Activated CD4-positive, alpha-beta T cell treated with anti-CD3 and anti-CD28 coated beads for 4 hours (primary cell): ENCODE measurements around the gene ZNF92.
A peak's percentile ranks its signal among the peaks of the same experiment; 100 is the strongest.
"Not testable (repeated sequence)": the region's sequence is repeated elsewhere in the genome, so short reads cannot be mapped to it uniquely, and the experiment has no call there.

ENCODE experiments used
- DNase-seq, 2 donors: peaks; one replicate each; pipeline ENCODE4 v3.0.0-alpha.2; 2020

ZNF92 gene

DNA sequence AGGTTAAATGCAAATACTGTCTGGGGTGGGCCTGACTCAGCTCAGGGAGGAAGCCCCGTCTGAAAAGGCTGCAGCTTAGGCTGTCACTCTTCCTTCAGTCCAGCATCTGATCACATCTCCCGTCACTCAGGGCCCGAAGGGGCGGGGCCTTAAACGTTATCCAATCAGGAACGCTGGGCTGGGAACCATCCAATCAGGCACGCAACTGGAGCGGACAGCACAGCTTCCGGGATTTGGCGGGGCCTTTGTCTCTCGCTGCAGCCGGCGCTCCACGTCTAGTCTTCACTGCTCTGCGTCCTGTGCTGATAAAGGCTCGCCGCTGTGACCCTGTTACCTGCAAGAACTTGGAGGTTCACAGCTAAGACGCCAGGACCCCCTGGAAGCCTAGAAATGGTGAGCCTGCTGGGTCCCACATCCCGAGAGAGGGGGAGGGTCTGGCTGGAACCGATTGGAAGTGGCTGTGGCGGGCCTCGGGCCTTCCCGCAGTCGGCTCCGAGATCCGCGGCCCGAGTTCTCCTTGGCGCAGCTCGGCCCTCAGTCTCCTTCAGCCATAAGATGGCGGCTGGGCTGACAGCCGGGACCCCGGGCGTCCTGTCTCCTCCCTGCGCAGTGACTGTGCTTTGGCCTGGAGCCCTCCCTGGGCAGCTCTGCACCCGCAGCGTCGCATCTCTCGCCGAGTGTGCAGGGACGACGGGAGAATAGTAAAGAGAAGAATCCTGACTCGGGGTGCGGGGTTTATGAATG lies at the start of gene ZNF92:
TSS of gene ZNF92 (plus strand) at position 248 of the 744 bp plus-strand sequence. CDS start at position 391, 143 bp downstream.
- peak; percentile 91 to 96 for DNase-seq

- no peak for DNase-seq
Observed at GRCh38 chr7:65325793-65326432, 47.7 kb upstream of the ZNF92 start.

- DNase-seq = no peak
Observed at GRCh38 chr7:65338346-65338745, 35.3 kb upstream of the ZNF92 start.

DNA sequence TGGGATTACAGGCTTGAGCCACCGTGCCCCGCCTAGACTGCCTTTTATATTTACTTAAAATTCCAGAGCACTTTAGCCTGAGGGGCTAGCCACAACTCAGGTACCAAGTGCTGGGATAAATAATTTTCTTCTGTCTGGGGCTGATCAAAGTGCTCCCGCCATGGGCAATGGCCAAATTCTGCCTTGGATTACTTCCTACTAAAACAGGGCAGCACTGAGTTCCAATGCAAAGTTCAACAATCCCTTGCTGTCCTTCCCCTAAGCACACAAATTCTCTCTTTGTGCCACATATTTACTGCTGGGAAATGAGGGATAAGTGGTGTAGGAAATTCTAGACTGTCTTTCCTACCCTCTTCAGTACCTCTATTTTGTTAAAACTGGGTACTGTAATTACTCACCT lies 34.4 kb upstream of the ZNF92 start:
- no peak for DNase-seq

- no peak for DNase-seq
Observed at GRCh38 chr7:65342723-65343629, 30.7 kb upstream of the ZNF92 start.

GRCh38 chr7:65344541-65344940 lies 29.1 kb upstream of the ZNF92 start:
- not testable (repeated sequence) for DNase-seq

GRCh38 chr7:65354263-65354662 lies 19.4 kb upstream of the ZNF92 start:
- DNase-seq = no peak

DNA sequence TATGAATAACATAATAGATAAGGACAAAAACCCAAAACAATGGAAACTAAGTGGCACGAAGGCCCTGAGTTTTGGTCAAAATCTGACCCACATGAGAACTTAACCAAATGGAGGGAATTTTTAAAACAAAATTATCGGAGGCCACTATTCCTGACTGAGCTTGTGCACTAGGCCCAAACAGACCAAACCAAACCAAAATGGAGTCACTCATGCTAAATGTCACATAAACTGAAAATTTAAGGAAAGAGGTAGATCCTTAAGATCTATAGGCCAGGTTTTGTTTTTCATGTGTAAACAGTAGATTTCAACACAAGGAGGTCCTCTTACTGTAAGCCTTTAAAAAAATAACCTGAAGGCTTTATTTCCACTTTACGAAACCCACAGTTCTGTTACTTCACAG lies 3.8 kb upstream of the ZNF92 start:
- no peak for DNase-seq

- no peak for DNase-seq
Observed at GRCh38 chr7:65371468-65371867, 2.2 kb upstream of the ZNF92 start.

DNA sequence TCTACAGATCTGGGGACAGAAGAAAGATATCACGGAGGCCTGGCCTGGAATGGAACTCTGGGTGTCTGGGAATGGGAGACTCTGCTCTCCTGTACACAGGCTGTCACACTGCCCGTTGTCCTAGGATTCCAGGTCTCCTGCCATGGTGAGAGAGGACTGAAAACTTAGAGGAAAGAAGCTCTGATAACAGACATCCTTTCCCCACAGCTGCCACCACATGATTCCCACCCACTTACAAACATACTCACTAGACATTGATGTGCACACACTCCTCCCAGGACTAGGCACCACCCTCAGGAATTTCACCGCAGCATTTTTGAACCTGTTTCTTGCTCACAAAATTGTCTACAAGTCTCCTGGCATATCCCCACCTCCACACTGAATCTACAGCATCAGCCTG lies 5.7 kb downstream of the ZNF92 start:
- no peak for DNase-seq

DNA sequence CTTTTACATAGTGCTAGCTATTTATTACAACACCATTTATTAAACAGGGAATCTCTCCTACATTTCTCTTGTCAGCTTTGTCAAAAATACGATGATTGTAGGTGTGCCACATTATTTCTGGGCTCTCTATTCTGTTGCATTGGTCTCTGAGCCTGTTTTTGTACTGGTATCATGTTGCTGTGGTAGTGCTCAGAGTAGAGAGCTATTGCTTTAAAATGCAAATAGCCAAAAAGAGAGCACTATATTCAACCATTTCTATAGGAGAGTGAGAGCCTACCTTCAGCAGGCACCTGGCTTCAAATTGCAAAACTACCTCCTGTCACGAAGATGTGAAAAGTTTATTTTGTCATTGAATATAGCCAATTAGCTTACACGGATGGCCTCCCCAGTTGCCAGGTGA lies 8.1 kb downstream of the ZNF92 start:
- no peak for DNase-seq

DNA sequence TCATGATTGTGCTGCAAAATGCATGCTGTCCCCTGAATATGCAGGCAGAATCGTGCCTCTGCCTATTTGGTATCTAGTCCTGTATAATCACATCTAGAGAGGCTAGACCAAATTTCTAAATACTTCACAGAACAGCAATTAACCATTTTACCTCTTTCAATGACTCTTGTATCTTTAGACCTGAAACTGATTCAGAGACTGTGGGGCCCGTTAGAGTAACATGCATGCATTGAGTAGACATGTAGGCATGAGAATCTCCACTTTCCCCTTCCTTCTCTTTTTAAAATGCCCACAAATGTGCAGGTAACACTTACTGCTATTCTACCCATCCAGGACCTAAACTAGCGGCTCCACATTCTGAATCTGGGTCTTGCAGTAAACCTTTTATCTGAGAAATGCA lies 8.8 kb downstream of the ZNF92 start:
- DNase-seq = no peak

DNA sequence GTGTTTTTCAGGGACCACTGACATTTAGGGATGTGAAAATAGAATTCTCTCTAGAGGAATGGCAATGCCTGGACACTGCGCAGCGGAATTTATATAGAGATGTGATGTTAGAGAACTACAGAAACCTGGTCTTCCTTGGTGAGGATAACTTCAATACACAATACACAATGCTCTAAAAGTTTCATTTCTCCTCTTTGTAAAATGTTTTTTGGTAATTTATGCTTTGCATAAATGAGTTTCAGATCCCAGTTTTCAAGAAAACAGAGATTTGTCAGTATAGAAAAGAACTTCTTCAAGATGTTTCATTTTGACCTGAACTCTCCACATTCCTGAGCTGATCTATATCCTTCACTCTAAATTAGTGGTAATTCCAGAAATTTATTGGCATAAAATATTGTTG lies 14.2 kb downstream of the ZNF92 start:
- no peak for DNase-seq

GRCh38 chr7:65390588-65390987 lies 16.9 kb downstream of the ZNF92 start:
- DNase-seq = no peak

DNA sequence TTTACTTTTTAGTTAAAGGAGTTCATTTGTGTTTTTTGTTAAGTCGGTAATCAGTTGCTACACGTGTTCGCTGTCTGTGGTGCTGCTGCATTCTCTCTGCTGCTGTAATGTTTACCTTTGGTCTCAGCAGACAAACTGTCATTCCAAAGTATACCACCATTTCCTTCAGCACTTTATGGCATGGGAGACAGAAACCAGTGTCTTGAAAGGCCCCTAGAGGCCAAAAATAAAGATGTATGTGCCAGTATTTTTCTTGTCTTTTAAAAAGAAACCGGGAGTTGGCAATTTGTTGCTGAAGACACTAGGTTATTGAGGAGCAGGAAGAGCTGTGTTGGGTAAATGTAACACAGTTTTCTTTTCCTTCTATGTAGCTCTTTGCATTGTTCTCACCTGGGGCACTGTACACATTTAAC lies 24.1 kb downstream of the ZNF92 start:
- no peak for DNase-seq

DNA sequence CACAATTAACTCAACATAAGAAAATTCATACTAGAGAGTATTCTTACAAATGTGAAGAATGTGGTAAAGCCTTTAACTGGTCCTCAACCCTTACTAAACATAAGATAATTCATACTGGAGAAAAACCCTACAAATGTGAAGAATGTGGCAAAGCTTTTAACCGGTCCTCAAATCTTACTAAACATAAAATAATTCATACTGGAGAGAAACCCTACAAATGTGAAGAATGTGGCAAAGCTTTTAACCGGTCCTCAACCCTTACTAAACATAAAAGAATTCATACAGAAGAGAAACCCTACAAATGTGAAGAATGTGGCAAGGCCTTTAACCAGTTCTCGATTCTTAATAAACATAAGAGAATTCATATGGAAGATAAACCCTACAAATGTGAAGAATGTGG lies 25.0 kb downstream of the ZNF92 start:
- not testable (repeated sequence) for DNase-seq

- DNase-seq = not testable (repeated sequence)
Observed at GRCh38 chr7:65399101-65399500, 25.4 kb downstream of the ZNF92 start.

DNA sequence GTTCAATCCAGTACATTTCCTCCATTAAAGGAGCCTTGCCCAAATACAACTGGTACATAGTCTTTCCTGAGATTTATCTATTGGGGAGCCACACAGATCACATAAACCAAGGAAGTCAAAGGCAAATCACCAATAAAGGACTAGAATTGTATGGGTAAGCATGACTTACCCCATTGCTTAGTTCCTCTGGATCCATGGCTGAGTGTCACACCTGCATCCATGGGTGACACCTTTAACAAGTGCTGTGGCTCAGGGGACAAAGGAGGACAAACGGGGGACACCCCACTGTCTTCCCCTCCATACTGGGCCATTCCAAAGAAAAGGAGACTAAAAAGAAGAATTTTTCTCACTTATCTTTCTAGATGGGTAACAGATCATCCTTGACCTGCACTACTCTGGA lies 30.4 kb downstream of the ZNF92 start:
- DNase-seq = no peak

- DNase-seq = not testable (repeated sequence)
Observed at GRCh38 chr7:65406706-65407105, 33.1 kb downstream of the ZNF92 start.

DNA sequence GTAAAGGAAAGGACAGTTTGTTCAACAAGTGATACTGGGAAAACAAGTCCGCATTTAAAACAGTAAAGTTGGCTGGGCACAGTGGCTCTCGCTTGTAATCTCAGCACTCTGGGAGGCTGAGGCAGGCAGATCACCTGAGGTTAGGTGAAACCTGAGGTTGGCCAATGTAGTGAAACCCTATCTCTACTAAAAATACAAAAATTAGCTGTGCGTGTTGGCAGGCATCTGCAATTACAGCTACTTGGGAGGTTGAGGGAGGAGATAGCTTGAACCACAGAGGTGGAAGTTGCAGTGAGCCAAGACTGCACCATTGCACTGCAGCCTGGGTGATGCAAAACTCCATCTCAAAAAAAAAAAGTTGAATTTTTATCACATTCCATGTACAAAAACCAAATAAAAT lies 35.7 kb downstream of the ZNF92 start:
- DNase-seq = no peak

DNA sequence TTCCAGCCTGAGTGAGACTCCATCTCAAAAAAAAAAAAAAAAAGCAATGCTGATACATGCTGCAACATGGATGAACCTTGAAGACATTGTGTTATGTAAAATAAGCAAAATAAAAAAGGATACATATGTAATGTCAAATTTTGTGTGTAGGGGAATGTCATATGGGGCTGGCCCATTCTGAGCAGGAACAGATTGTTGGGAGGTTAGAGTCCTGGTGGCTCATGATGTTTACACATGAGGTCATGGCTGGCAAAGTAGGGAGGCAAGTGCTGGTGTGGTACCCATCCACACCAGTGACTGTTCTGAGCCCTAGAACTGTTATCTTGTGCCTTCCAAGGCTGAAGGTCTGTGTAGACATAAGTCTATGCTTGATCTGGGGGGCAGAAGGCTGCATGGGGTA lies 37.6 kb downstream of the ZNF92 start:
- DNase-seq = no peak

- no peak for DNase-seq
Observed at GRCh38 chr7:65422670-65423069, 49.0 kb downstream of the ZNF92 start.

DNA sequence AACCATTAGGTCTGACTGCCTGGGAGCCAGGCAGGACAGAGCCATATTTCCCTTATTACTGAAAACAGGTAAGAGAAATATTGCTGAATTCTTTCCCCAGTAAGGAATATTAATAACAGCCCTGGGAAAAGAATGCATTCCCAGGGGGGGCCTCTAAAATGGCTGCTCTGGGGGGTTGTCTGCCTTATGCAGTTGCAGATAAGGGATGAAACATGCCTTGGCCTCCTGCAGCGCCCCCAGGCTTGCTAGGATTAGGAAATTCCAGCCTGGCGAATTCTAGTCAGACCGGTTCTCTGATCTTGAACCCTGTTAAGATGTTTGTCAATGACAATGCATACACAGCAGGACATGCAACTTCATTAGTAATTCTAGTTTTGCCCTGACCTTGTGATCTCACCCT lies 49.6 kb downstream of the ZNF92 start:
- not testable (repeated sequence) for DNase-seq
